Astrocyte of the hippocampus (primary cell): Measurements from ENCODE around the gene PRSS1.
"Not testable (repeated sequence)": the region's sequence is repeated elsewhere in the genome, so short reads cannot be mapped to it uniquely, and the experiment has no call there.

Experiments used
- DNase-seq: peaks from one replicate; pipeline ENCODE4 v3.0.0; 2011; ENCODE audit warnings: low read depth, low spot score

PRSS1 gene

DNA sequence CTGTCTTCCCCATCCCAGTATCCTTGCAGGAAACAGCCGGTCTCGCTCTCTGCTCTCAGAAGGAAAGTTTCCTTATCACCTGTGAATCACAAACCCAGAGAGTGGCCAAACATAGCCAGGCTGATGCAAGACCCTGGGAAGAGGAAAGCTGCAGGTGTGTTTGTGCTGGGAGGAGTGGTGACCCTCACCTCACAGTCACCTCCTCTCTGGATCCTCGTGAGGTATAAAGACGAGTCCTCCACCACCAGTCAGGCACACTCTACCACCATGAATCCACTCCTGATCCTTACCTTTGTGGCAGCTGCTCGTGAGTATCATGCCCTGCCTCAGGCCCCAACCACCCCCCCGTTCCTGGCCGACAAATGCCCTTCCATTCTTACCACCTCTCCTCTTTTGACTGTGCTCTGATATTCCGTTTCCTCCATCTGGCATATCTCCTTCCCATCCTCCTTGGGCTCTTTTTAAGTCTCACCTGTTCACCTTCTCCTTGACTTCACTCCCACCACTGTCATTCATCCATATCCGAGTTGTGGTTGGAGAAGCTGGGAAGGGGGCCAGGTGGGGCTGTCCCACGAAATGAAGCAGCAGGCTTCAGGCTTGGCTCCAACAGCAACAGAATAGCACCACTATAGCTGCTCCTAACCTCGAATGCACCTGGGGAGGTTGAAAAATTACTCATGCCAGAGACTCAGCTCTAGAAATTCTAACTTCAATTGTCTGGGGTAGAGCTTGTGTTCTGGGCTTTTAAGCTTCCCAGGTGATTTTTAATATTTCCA, at the start of gene PRSS1:
TSS of gene PRSS1 (plus strand) at position 255 of the 776 bp plus-strand sequence. CDS start at position 268, 13 bp downstream.
- no peak for DNase-seq

DNA sequence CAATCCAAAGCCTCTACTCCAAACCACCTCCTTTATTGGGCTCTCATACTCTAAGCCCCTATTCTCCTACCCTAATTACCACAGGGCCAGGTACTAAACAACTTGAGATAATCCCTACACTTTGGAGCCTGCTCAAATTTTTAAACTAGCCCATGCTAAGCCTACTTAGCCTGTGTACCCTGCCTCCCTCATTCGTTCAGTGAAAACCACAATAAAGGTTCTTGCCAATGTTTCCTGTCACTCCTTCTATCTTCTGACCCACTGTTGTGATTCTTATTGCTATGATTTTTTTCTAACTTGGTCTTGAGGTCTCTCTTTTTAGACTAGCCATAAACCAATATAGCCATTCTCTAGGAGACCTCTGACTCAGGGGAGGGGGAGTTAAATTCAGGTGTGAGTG, 48.3 kb upstream of the PRSS1 start:
- not testable (repeated sequence) for DNase-seq

- DNase-seq, result no peak
These were observed 45.5 kb upstream of the PRSS1 start for GRCh38 chr7:142703655-142704305.

DNA sequence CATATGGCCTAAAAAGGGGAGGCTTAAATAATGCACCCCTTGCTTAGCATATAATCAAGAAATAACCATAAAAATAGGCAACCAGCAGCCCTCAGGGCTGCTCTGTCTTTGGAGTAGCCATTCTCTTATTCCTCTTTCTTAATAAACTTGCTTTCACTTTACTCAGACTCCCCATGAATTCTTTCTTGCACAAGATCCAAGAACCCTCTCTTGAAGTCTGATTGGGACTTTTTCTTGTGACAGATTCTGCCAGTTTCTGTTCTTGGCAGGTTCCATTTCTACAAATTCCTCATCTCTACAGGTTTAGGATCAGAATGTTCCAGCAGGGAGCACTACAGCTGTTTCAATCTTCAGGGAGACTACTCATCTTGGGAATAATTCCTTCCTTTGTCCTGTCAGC, 40.5 kb upstream of the PRSS1 start:
- not testable (repeated sequence) for DNase-seq

GRCh38 chr7:142709921-142710320, 39.4 kb upstream of the PRSS1 start:
- no peak for DNase-seq

DNA sequence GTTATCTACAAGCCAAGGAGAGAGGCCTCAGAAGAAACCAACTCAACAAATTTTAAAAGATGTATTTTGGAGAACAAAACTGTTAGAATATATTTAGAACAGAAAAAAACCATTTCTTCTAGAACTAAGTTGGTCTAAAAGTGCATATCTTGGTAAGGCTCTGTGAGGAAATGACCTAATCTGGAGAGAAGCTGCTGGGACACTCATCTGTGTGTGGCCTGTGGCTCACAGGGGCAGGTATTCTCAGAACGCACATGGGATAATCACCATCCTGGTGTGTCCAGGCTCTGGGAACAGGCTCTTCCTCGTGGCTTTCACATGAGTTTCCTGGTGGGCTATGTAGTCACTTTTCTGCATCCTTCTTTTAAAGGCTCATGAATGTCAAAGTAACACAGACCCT, 38.1 kb upstream of the PRSS1 start:
- no peak for DNase-seq

DNA sequence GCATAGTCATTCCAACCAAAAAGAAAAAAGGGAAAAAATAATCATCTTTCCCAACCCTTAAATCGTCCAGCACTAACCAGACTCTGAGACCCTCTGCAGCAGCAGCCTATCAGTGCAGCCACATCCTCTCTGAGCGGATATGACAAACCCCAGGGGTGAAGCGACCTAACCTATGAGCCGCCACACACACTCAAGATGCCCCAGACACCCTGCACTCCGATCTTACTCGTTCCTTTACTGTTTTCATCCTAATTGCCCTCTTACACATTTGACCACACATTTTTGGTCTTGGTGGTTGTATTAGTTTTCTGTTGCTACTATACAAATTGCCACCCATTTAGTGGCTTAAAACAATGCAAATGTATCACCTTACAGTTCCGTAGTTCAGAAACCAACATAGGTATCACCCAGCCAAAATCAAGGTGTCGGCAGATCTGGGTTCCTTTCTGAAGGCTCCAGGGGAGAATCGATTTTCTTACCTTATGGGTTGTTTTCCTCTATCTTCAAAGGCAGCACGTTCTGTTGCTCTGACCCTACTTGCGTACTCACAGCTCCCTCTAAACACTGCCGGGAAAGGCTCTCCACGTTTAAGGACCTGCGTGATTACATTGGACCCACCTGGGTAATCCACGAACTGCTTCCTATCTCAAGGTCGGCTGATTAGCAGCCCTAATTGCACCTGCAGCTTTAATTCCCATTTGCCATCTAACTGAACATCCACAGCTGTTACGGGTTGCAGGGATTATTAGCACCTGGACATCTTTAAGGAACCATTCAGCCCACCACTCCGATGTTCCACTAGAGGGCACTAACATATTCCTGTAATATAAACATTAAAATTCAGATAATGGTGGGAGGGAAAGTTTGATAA, 37.3 kb upstream of the PRSS1 start:
- DNase-seq, result peak; percentile 27

GRCh38 chr7:142712617-142712957, 36.7 kb upstream of the PRSS1 start:
- no peak for DNase-seq

- DNase-seq, result no peak
These were observed 34.9 kb upstream of the PRSS1 start for GRCh38 chr7:142714375-142714774.

DNA sequence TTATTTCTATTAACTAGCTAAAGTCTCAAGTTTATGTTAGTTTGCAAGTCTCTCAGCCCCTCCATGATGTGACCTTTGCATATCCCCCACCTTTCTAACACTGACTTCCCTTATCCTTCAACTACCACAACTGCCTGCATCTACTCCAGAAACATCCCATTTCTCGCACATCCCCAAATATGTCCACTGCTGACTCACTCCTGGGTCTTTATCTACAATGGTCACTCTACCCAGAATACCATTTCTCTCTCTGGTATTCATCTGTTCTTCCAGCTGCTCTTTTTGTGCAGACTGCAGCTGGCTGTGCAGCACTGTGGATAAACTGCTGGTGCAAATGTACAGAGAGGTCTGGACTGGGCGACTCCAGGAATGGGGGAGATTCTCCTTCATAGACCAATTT, 32.7 kb upstream of the PRSS1 start:
- no peak for DNase-seq

DNA sequence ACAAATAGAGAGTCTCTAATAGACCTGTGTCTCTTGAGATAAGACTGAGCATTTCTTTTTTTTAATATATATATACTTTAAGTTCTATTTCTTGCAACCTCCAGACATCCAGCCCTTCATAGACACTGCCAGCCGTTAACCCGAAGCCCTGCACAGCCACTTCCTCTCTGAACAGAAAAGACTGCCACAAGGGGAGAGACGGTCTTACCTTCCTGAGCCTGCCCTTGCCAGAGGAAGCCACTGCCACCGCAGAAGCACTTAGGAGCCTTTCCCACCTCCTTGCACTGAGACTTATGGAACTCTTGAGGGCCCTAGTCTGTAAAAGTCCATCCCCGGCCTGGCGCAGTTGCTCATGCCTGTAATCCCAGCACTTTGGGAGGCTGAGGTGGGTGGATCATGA, 31.8 kb upstream of the PRSS1 start:
- no peak for DNase-seq

- DNase-seq, result no peak
These were observed 31.0 kb upstream of the PRSS1 start for GRCh38 chr7:142718313-142718712.

DNA sequence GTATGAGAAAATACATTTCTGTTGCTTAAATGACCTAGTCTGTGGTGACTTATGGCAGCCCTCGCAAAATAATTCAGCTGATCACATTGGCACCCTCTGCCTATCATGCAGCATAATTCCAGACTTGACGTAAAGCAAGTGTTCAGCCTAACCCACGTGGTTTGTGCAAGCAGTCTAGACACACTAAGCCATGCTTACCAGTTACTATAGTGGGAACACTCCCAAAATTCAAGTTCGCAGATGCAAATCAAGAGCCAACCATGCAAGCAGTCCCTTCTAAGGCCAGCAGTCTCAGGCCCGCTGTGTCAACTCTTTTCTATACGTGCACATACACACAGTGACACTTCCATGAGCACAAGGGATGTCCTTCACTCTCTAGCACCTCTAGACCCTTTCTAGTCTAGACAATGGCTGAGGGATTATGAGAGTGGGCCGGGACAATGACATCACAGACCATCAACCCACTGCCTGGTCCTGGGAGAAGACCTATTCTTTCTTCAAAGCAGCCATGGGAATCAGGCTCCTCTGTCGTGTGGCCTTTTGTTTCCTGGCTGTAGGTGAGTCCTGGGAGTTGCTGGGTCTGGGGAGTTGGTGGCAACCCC, 29.0 kb upstream of the PRSS1 start:
- no peak for DNase-seq

DNA sequence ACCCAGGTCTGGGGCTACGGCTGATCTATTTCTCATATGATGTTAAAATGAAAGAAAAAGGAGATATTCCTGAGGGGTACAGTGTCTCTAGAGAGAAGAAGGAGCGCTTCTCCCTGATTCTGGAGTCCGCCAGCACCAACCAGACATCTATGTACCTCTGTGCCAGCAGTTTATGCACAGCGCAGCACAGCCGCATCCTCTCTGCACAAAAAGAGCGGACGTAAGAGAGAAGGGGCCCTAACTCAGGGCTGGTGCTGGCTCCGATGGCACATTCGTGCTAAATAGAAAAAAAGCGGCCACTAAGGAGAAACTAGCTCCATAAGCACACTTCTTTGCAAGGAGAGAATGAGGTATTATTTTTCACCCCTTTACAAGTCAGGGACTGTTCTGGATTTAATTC, 28.3 kb upstream of the PRSS1 start:
- DNase-seq, result no peak

DNA sequence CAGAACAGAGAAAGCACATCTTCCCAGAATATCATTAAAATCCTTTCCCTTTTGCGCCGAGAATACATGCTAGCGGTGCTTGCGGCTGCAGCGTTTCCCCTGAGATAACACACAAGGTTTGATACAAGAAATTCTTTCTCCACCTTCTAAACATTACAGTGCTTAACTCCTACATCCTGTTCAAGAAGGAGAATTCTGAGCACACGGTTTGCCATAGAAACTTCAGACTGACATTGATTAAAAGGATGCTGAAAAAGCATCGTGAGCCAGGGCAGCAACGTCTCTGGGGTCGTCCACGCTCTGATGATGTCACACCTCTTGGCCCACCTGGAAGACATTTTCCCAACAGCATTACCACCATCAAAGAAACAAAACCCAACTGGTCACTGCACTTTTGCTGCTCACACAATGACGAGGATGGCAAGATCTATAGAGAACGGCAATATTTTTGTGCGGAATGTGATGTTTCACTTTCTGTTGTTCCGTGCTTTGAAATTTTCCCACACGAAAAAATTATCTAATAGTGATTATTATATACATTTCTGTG, 27.0 kb upstream of the PRSS1 start:
- DNase-seq, result no peak

- no peak for DNase-seq
These were observed 16.0 kb upstream of the PRSS1 start for GRCh38 chr7:142733271-142733670.

DNA sequence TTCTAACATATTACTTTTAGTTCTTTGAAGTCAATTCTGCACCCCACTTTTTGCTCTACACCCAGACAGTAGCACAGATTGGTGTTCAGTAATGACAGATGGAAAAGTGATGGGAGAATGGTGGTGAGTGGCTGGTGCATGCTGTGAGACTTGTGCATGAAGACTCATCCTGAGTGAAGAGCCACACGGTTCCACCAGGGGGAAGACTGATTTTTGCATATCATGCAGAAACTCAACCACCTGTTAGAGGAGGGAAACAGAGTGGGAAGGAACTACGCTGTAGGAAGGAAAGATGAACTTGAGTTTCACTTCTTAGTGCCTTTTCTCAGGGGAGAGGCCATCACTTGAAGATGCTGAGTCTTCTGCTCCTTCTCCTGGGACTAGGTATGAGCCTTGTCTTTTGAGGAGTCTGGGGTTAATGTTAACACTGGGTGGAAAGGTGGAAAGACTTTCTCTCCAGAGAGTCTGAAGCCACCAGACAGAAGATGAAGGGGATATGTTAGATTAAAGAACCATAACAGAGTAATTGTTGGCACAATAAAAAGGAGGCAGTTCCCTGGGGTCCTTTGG, 9.3 kb upstream of the PRSS1 start:
- no peak for DNase-seq

DNA sequence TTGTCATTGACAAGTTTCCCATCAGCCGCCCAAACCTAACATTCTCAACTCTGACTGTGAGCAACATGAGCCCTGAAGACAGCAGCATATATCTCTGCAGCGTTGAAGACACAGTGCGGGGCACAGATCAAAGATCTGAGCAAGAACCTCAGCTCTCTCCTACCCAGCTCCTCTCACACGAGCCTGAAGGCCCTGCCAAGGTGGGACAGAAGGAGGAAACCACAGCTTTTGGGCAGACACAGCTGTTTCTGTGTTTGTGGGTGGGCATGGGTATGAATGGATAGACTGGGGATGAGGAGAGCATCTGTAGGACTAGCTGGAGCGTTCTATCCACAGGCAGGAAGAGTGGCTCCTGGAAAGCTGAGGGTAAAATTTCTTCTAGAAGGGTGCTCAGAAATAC, 8.5 kb upstream of the PRSS1 start:
- no peak for DNase-seq

- not testable (repeated sequence) for DNase-seq
These were observed 7.3 kb upstream of the PRSS1 start for GRCh38 chr7:142741932-142742331.

- DNase-seq, result no peak
These were observed 4.1 kb upstream of the PRSS1 start for GRCh38 chr7:142745091-142745635.

GRCh38 chr7:142745745-142746144, 3.5 kb upstream of the PRSS1 start:
- no peak for DNase-seq
